ENCODE data around the gene HOXB3. TPM values are rescaled to one million over a fixed set of nuclear protein-coding genes. Genes with fewer than 3 reads are reported as not detected.

HOXB3 gene
- total and polyA plus RNA-seq, 12 donors, result 0.24 to 5.9 (median 1.1) TPM

GRCh38 chr17:48559840-48560817 is 29.9 kb downstream of the HOXB3 start:
- TF ChIP-seq, protein P1, sequence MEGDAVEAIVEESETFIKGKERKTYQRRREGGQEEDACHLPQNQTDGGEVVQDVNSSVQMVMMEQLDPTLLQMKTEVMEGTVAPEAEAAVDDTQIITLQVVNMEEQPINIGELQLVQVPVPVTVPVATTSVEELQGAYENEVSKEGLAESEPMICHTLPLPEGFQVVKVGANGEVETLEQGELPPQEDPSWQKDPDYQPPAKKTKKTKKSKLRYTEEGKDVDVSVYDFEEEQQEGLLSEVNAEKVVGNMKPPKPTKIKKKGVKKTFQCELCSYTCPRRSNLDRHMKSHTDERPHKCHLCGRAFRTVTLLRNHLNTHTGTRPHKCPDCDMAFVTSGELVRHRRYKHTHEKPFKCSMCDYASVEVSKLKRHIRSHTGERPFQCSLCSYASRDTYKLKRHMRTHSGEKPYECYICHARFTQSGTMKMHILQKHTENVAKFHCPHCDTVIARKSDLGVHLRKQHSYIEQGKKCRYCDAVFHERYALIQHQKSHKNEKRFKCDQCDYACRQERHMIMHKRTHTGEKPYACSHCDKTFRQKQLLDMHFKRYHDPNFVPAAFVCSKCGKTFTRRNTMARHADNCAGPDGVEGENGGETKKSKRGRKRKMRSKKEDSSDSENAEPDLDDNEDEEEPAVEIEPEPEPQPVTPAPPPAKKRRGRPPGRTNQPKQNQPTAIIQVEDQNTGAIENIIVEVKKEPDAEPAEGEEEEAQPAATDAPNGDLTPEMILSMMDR (IDR thresholded peaks at IDR 0.05), result no peak
- Histone ChIP-seq H3K9me3 (no peaks in the 10 kb centered on the region), H3K27me3 (peaks cover 11 to 98% (median 92%) of the 10 kb centered on the region in 7 donors), H3K4me3 (no peak overlapping the region), H3K4me1 (peaks cover 0 to 22% (median 3%) of the 10 kb centered on the region in 9 donors), H3K27ac (no peak overlapping the region), H3K36me3 (no peaks in the 10 kb centered on the region)
- ATAC-seq (no peak), DNase-seq (no peak)
- intact Hi-C loops (cut with DNase I), result no loop called here
- WGBS, 2 donors, result 44 to 45% methylated on average over 14 of the region's 14 CpGs

GRCh38 chr17:48559122-48559839 is 30.8 kb downstream of the HOXB3 start:
- DNase-seq (no peak), ATAC-seq (no peak)
- TF ChIP-seq, protein P1 (IDR thresholded peaks at IDR 0.05), result no peak
- no peak overlapping the region for H3K4me3 ChIP-seq
- H3K27me3 ChIP-seq, result peaks cover 8 to 98% (median 90%) of the 10 kb centered on the region in 7 donors
- intact Hi-C loops (cut with DNase I), result no loop called here
- H3K9me3 ChIP-seq, result no peaks in the 10 kb centered on the region
- no peaks in the 10 kb centered on the region for H3K36me3 ChIP-seq
- no peak overlapping the region for H3K27ac ChIP-seq
- peaks cover 0 to 25% (median 1%) of the 10 kb centered on the region in 9 donors for H3K4me1 ChIP-seq
- 40 to 56% methylated on average over 16 of the region's 16 CpGs for WGBS, 2 donors

- intact Hi-C loops (cut with DNase I), result no loop called here
- TF ChIP-seq, protein P1 (IDR thresholded peaks at IDR 0.05), result no peak
- ATAC-seq (no peak), DNase-seq (no peak)
- Histone ChIP-seq H3K27me3 (peaks cover 3 to 98% (median 92%) of the 10 kb centered on the region in 7 donors), H3K4me1 (peaks cover 0 to 26% (median 0%) of the 10 kb centered on the region in 9 donors), H3K36me3 (no peaks in the 10 kb centered on the region), H3K4me3 (no peak overlapping the region), H3K27ac (no peak overlapping the region), H3K9me3 (no peaks in the 10 kb centered on the region)
- 53 to 63% methylated on average over 2 of the region's 2 CpGs for WGBS, 2 donors
Measured at GRCh38 chr17:48558831-48559121, 31.3 kb downstream of the HOXB3 start.

DNA sequence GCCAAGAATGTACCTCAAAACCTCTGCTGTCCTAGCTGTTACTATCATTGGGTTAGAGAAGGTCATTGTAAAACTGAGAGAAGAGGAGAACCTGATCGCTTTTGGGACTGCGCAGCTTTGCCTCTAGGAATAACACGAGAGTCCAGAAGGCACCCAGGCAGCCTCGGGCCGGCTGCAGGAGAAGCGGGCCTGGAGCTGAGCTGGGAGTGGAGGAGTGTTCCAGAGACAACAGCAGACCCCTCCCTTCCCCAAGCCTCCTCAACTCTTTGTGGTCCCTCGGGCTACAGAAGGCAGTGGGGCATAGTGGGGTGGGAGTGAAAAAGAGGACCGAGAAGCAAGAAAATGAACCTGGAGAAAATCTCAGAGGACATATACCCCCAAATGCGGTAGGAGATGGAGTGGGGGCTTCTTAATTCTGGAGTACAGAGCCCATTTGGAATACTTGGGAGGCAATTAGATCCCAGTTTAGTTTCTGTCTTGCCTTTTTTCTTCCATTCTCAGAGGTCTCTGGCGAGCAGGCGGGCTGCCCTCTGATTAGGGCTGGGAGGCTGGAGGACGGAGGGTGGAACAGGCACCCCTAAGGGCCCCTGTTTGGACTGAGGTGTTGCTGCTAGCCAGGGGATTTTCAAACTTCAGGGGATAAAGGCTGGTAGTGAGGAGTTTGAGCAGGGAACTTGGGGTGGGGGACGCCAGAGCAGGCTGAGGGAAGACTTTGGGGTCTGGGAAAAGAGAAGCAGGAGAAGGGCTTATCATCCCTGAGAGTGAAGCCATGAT is 31.8 kb downstream of the HOXB3 start:
- Histone ChIP-seq H3K36me3 (no peaks in the 10 kb centered on the region), H3K27me3 (peaks cover 0 to 98% (median 90%) of the 10 kb centered on the region in 7 donors), H3K4me3 (no peak overlapping the region), H3K9me3 (no peaks in the 10 kb centered on the region), H3K4me1 (peaks cover 0 to 26% (median 0%) of the 10 kb centered on the region in 9 donors), H3K27ac (no peak overlapping the region)
- DNase-seq (no peak), ATAC-seq (no peak)
- 51 to 52% methylated on average over 13 of the region's 13 CpGs for WGBS, 2 donors
- TF ChIP-seq, protein P1 (IDR thresholded peaks at IDR 0.05), result no peak
- intact Hi-C loops (cut with DNase I), result no loop called here

Measured in heart right ventricle (tissue), 16 donors.